Neural cell (in vitro differentiated cells): ENCODE data around the gene SDK1. TPM values are rescaled to one million over a fixed set of nuclear protein-coding genes. Genes with fewer than 3 reads are reported as not detected.

ENCODE experiments used
- H2AFZ ChIP-seq: fragments of 200-600, 300-800 bp; sonication (generic), shearing (Covaris generic); 2 replicates; pipeline ENCODE4 v1.6.0; 2014; ENCODE audit warnings: low read depth, mild to moderate bottlenecking, antibody characterized with exemption, low read length, moderate library complexity
- H3F3A ChIP-seq: fragments of 200-600 bp; shearing (Covaris generic); 2 replicates; pipeline ENCODE4 v1.6.1; 2016; ENCODE audit warnings: mild to moderate bottlenecking, moderate library complexity, mixed read lengths, antibody characterized with exemption, low read length; ENCODE audit not compliant: insufficient read depth, poor library complexity, severe bottlenecking
- H3K27ac ChIP-seq: fragments of 200-600, 300-800 bp; sonication (generic), shearing (Covaris generic); 2 replicates; pipeline ENCODE4 v1.5.1; 2014; ENCODE audit warnings: mild to moderate bottlenecking, low read length, moderate library complexity
- H3K27me3 ChIP-seq: fragments of 300-800, 200-600 bp; sonication (generic), shearing (Covaris generic); 2 replicates; pipeline ENCODE4 v1.6.0; 2014; ENCODE audit warnings: mild to moderate bottlenecking, low read depth, low read length, moderate library complexity; ENCODE audit not compliant: insufficient read depth
- H3K36me3 ChIP-seq: fragments of 300-800, 200-600 bp; sonication (generic), shearing (Covaris generic); 2 replicates; pipeline ENCODE4 v1.5.1; 2014; ENCODE audit warnings: mild to moderate bottlenecking, antibody characterized with exemption, low read length, moderate library complexity; ENCODE audit not compliant: insufficient read depth
- H3K4me2 ChIP-seq: fragments of 300-800, 200-600 bp; sonication (generic), shearing (Covaris generic); 2 replicates; pipeline ENCODE4 v1.6.0; 2014; ENCODE audit warnings: mild to moderate bottlenecking, low read length
- H3K4me3 ChIP-seq: fragments of 300-800, 200-600 bp; sonication (generic), shearing (Covaris generic); 2 replicates; pipeline ENCODE4 v1.5.1; 2014; ENCODE audit warnings: mild to moderate bottlenecking, low read length, moderate library complexity
- H3K79me2 ChIP-seq: fragments of 200-600 bp; shearing (Covaris generic); replicated peaks from 2 replicates; pipeline ENCODE4 v1.6.0; 2014; ENCODE audit warnings: mild to moderate bottlenecking, low read length, moderate library complexity; ENCODE audit not compliant: insufficient read depth
- H3K9ac ChIP-seq: fragments of 300-800, 200-600 bp; sonication (generic), shearing (Covaris generic); 2 replicates; pipeline ENCODE4 v1.6.1; 2016; ENCODE audit warnings: mild to moderate bottlenecking, low read length, mixed read lengths
- H3K9me2 ChIP-seq: fragments of 200-600 bp; shearing (Covaris generic); 2 replicates; pipeline ENCODE4 v1.6.1; 2016; ENCODE audit warnings: mild to moderate bottlenecking, low read length, mixed read lengths; ENCODE audit not compliant: insufficient read depth
- H3K9me3 ChIP-seq: fragments of 200-600, 300-800 bp; sonication (generic), shearing (Covaris generic); 2 replicates; pipeline ENCODE4 v1.6.1; 2016; ENCODE audit warnings: mild to moderate bottlenecking, mixed run types, low read length, moderate library complexity, mixed read lengths
- H4K20me1 ChIP-seq: fragments of 200-600 bp; shearing (Covaris generic); 2 replicates; pipeline ENCODE4 v1.6.1; 2016; ENCODE audit warnings: mild to moderate bottlenecking, mixed run types; ENCODE audit not compliant: insufficient read depth
- CTCF ChIP-seq: fragments of 450-650 bp; IDR thresholded peaks from 2 replicates; pipeline ENCODE4 v1.5.1; 2014; ENCODE audit warnings: antibody characterized with exemption, mild to moderate bottlenecking, moderate library complexity; ENCODE audit not compliant: poor library complexity, severe bottlenecking
- EP300 ChIP-seq: fragments of 450-650 bp; conservative IDR thresholded peaks from 2 replicates; pipeline ENCODE4 v1.6.1; 2014; ENCODE audit warnings: antibody characterized with exemption, mild to moderate bottlenecking, moderate library complexity; ENCODE audit not compliant: poor library complexity, severe bottlenecking
- EZH2 ChIP-seq: fragments of 200-600, 300-800 bp; shearing (Covaris generic), sonication (generic); IDR thresholded peaks from 2 replicates; pipeline ENCODE4 v1.6.1; 2014; ENCODE audit warnings: antibody characterized with exemption, low read length, borderline replicate concordance, mild to moderate bottlenecking; ENCODE audit not compliant: insufficient read depth, poor library complexity, severe bottlenecking
- MXI1 ChIP-seq: fragments of 450-650 bp; conservative IDR thresholded peaks from 2 replicates; pipeline ENCODE4 v1.6.1; 2014; ENCODE audit warnings: antibody characterized with exemption, mild to moderate bottlenecking; ENCODE audit not compliant: poor library complexity, severe bottlenecking
- POLR2AphosphoS5 ChIP-seq: IDR thresholded peaks from 2 replicates; pipeline ENCODE4 v1.6.1; 2012
- RAD21 ChIP-seq: fragments of 450-650 bp; conservative IDR thresholded peaks from 2 replicates; pipeline ENCODE4 v1.6.1; 2014; ENCODE audit warnings: antibody characterized with exemption, mild to moderate bottlenecking, moderate library complexity
- SMC3 ChIP-seq: fragments of 450-650 bp; conservative IDR thresholded peaks from 2 replicates; pipeline ENCODE4 v1.6.1; 2014; ENCODE audit warnings: antibody characterized with exemption, mild to moderate bottlenecking, moderate library complexity; ENCODE audit not compliant: poor library complexity
- TAF1 ChIP-seq: IDR thresholded peaks from 2 replicates; pipeline ENCODE4 v1.6.1; 2012; ENCODE audit warnings: low read depth
- polyA plus RNA-seq: library from polyadenylated mRNA; depleted of rRNA; stranded (reverse); fragments of >200 nt; gene quantifications from 2 replicates; pipeline ENCODE4 v1.2.3, GENCODE V29; 2014
- TF ChIP-seq, protein P1 (sequence below): IDR thresholded peaks from 2 replicates; pipeline ENCODE4 v1.6.1; 2012; ENCODE audit warnings: borderline replicate concordance

The SDK1 gene
- polyA plus RNA-seq, 1 donor from 2014 or later, result 2.7 TPM

DNA sequence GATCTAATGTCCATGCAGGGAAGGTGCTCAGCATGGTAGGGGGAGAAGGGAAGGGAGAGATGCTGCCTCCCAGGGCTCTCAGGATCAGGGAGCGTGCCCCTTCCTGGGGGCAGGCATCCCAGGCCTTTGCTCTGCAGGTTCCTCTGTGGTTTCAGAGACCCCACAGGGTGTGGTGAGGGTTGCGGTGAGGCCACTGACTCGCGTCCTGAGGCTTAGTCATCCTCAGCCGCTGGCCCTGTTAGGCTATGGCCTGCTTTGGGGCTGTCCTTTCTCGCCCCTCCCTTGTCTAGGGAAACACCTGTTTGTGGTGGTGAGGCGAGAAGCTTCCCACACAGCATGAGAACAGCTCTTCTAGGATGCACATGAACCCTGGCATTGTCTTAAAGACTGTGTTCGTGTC lies 822.8 kb downstream of the SDK1 start:
- H3K9me2 ChIP-seq, result no peaks in the 10 kb centered on the region
- no peak overlapping the region for H2AFZ ChIP-seq
- H4K20me1 ChIP-seq, result no peaks in the 10 kb centered on the region
- no peaks in the 10 kb centered on the region for H3F3A ChIP-seq
- H3K27me3 ChIP-seq, result no peaks in the 10 kb centered on the region
- H3K4me3 ChIP-seq, result no peak overlapping the region
- H3K4me2 ChIP-seq, result no peak overlapping the region
- no peaks in the 10 kb centered on the region for H3K36me3 ChIP-seq
- no peaks in the 10 kb centered on the region for H3K79me2 ChIP-seq
- H3K9me3 ChIP-seq, result no peaks in the 10 kb centered on the region
- H3K9ac ChIP-seq, result no peak overlapping the region
- TF ChIP-seq MXI1, result no peak
- TF ChIP-seq TAF1, result no peak
- H3K27ac ChIP-seq, result no peak overlapping the region

DNA sequence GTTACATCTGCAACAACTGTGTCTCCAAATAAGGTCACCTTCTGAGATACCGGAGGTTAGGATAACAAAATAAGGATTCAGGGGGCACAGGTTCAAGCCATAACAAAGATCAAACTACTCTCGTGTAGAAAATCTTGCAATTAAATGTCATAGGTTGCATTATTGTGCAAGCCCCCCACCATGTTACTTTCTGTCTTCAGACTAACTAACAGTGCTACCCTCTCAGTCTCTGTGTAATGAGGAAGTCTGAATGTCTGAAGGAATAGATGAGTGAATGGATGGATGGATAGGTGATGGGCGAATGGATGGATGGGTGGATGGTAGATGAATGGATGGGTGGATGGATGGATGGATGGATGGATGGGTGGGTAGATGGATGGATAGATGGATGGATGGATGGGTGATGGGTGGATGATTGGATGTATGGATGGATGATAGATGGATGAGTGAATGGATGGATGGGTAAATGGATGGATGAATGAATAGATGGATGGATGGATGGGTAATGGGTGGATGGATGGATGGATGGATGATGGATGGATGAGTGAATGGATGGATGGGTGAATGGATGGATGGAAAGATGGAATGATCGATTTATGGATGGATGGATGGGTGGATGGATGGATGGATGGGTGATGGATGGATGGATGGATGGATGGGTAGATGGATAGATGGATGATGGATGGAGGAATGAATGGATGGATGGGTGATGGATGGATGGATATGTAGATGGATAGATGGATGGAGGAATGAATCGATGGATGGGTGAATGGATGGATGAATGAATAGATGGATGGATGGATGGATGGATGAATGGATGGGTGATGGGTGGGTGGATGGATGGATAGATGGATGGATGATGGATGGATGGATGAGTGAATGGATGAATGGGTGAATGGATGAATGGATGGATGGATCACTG lies 823.8 kb downstream of the SDK1 start:
- Histone ChIP-seq H3K36me3 (no peaks in the 10 kb centered on the region), H3K9ac (no peak overlapping the region), H3K4me3 (no peak overlapping the region), H3K4me2 (no peak overlapping the region), H2AFZ (no peak overlapping the region), H3K27ac (no peak overlapping the region), H4K20me1 (no peaks in the 10 kb centered on the region), H3K79me2 (no peaks in the 10 kb centered on the region), H3K27me3 (no peaks in the 10 kb centered on the region), H3F3A (no peaks in the 10 kb centered on the region), H3K9me2 (no peaks in the 10 kb centered on the region), H3K9me3 (no peaks in the 10 kb centered on the region)
- TF ChIP-seq, protein P1, sequence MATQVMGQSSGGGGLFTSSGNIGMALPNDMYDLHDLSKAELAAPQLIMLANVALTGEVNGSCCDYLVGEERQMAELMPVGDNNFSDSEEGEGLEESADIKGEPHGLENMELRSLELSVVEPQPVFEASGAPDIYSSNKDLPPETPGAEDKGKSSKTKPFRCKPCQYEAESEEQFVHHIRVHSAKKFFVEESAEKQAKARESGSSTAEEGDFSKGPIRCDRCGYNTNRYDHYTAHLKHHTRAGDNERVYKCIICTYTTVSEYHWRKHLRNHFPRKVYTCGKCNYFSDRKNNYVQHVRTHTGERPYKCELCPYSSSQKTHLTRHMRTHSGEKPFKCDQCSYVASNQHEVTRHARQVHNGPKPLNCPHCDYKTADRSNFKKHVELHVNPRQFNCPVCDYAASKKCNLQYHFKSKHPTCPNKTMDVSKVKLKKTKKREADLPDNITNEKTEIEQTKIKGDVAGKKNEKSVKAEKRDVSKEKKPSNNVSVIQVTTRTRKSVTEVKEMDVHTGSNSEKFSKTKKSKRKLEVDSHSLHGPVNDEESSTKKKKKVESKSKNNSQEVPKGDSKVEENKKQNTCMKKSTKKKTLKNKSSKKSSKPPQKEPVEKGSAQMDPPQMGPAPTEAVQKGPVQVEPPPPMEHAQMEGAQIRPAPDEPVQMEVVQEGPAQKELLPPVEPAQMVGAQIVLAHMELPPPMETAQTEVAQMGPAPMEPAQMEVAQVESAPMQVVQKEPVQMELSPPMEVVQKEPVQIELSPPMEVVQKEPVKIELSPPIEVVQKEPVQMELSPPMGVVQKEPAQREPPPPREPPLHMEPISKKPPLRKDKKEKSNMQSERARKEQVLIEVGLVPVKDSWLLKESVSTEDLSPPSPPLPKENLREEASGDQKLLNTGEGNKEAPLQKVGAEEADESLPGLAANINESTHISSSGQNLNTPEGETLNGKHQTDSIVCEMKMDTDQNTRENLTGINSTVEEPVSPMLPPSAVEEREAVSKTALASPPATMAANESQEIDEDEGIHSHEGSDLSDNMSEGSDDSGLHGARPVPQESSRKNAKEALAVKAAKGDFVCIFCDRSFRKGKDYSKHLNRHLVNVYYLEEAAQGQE, result no peak
- no peak for TF ChIP-seq SMC3
- no peak for TF ChIP-seq CTCF
- TF ChIP-seq POLR2AphosphoS5, result no peak
- no peak for TF ChIP-seq MXI1
- TF ChIP-seq EP300, result no peak
- no peak for TF ChIP-seq EZH2
- no peak for TF ChIP-seq TAF1
- no peak for TF ChIP-seq RAD21
